Skeletal muscle tissue (tissue), 4 donors: Measurements from ENCODE around the gene EIF5B. TPM values are rescaled to one million over a fixed set of nuclear protein-coding genes. Genes with fewer than 3 reads are reported as not detected.

Experiments used
- H3K27ac ChIP-seq: one replicate; pipeline ENCODE4 v1.7.0; 2013; ENCODE audit warnings: mild to moderate bottlenecking, low read depth, low read length, inconsistent platforms
- H3K27me3 ChIP-seq, 3 donors: one replicate each; pipeline ENCODE4 v1.7.0; 2013; ENCODE audit warnings: low read length in 3 of 3; ENCODE audit not compliant: control insufficient read depth in 3 of 3, insufficient read depth in 3 of 3
- H3K36me3 ChIP-seq, 3 donors: one replicate each; pipeline ENCODE4 v1.7.0; 2013; ENCODE audit warnings: low read length in 3 of 3; ENCODE audit not compliant: control insufficient read depth in 3 of 3, insufficient read depth in 3 of 3
- H3K4me1 ChIP-seq, 3 donors: one replicate each; pipeline ENCODE4 v1.7.0; 2013; ENCODE audit warnings: low read length in 3 of 3, mild to moderate bottlenecking in 3 of 3; ENCODE audit not compliant: control insufficient read depth in 3 of 3, insufficient read depth in 3 of 3
- H3K4me3 ChIP-seq, 3 donors: one replicate each; pipeline ENCODE4 v1.7.0; 2013; ENCODE audit warnings: low read length in 3 of 3
- H3K9ac ChIP-seq, 3 donors: one replicate each; pipeline ENCODE4 v1.7.0; 2013; ENCODE audit warnings: low read length in 3 of 3, mild to moderate bottlenecking in 3 of 3, moderate library complexity in 2 of 3, low read depth in 1 of 3
- H3K9me3 ChIP-seq, 3 donors: one replicate each; pipeline ENCODE4 v1.7.0; 2013; ENCODE audit warnings: low read length in 3 of 3; ENCODE audit not compliant: control insufficient read depth in 3 of 3
- total RNA-seq: library from RNA; depleted of rRNA; stranded (reverse); fragments of >200 nt; gene quantifications from one replicate; pipeline ENCODE4 v1.2.3, GENCODE V29; 2014
- donor health status: Osteomylitis.

EIF5B gene
- total RNA-seq, 1 donor from 2014 or later: 11.0 TPM

- Histone ChIP-seq H3K36me3 (peaks cover 10 to 64% (median 63%) of the 10 kb centered on the region in 3 donors), H3K27me3 (no peaks in the 10 kb centered on the region), H3K27ac (peak overlapping the region; percentile 57), H3K9me3 (no peaks in the 10 kb centered on the region), H3K9ac (peak overlapping the region in 2 of 3 donors; percentile 12 to 47), H3K4me1 (peaks cover 18 to 24% (median 19%) of the 10 kb centered on the region in 3 donors), H3K4me3 (peak overlapping the region in 2 of 3 donors; percentile 14 to 30)
Measured at GRCh38 chr2:99404039-99404796, 67.0 kb downstream of the EIF5B start.

DNA sequence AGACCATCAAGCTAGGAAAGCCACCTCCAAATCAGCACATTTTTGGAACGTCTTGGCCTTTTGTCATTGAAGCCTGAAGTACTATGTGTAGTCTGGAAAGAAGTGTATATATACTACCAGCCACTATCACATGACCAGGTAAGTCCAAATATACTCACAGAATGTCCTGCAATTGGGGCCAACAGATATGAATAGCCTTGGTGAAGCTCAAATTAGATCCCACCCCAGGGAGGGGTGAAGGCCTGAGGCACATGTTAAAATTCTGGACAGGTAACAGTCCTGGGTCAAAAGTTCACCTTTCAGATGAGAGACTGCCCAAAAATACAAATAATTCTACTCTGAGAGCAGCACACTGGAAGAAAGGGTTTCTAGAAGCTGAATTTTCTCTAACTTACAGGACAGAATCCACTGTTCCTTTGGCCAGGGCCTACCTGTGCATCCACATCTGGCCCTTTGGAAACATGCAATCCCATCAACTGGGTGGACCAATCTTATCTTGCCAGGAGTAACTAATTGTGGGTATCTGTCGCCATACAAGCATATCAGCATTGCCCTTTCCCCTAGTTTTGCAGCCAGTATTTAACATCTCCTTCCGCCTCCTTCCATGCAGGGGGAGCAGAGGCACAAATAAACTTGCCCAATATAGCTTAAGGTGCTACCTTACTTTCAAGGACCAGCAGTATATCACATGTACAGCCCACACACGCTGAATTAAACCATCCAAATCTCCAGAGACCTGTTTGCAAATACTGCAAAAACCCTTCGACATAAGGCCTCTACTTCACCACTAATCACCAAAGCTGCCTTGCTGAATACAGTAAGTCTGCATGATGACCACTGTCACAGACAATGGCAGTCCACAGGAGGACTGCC, 67.8 kb downstream of the EIF5B start:
- Histone ChIP-seq H3K4me3 (peak overlapping the region in 2 of 3 donors; percentile 14 to 30), H3K9me3 (no peaks in the 10 kb centered on the region), H3K27ac (peak overlapping the region; percentile 57), H3K27me3 (no peaks in the 10 kb centered on the region), H3K9ac (peak overlapping the region in 2 of 3 donors; percentile 7 to 47), H3K36me3 (peaks cover 4 to 59% (median 59%) of the 10 kb centered on the region in 3 donors), H3K4me1 (peaks cover 18 to 24% (median 19%) of the 10 kb centered on the region in 3 donors)

DNA sequence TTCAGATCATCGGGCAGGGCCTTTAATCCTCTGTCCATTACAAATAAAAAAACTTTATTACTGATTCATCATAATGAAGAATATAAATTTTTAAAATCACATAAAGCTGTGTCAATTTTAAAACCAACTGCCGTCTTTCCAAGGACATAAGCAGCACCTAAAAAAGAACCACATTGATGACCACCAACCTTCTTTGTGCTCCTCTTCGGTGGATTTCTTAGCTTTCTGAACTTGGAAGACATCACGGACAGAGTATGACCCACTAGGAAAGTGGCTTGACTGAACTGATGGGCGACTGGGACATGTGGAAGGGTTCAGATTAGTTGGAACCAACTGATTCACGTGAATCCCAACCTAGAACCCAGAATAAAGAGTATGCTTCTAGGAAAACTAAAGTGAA, 68.9 kb downstream of the EIF5B start:
- Histone ChIP-seq H3K27ac (no peak overlapping the region), H3K9me3 (no peaks in the 10 kb centered on the region), H3K4me3 (no peak overlapping the region), H3K4me1 (peaks cover 18 to 24% (median 19%) of the 10 kb centered on the region in 3 donors), H3K27me3 (no peaks in the 10 kb centered on the region), H3K36me3 (peaks cover 9 to 60% (median 57%) of the 10 kb centered on the region in 3 donors), H3K9ac (no peak overlapping the region)

- no peaks in the 10 kb centered on the region for H3K27me3 ChIP-seq
Measured at GRCh38 chr2:99410276-99410675, 73.1 kb downstream of the EIF5B start.

DNA sequence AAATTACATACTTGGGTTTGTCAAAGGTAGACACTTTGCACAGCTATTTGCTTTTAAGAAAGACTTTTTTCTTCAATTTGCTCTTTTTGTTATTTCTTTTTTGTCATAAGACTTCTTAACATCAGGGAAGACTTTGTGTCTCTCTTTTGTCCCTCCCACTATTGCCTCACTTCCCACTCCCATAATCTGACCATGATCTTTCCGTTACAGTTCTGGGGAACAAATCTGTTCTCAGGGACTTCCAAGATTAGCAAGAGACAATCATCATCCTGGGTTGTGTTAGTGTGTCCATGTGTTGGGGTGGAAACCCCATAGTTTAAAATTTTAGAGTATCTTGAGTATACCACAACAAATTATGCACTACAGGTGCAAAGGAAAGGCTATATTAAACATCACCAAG, 77.4 kb downstream of the EIF5B start:
- Histone ChIP-seq H3K9me3 (no peaks in the 10 kb centered on the region), H3K27me3 (no peaks in the 10 kb centered on the region), H3K36me3 (peaks cover 29 to 50% (median 36%) of the 10 kb centered on the region in 3 donors), H3K4me1 (no peaks in the 10 kb centered on the region), H3K4me3 (no peak overlapping the region), H3K9ac (no peak overlapping the region), H3K27ac (no peak overlapping the region)

More at GRCh38 chr2:99410276-99410675, 73.1 kb downstream of the EIF5B start:
- Histone ChIP-seq H3K36me3 (peaks cover 17 to 49% (median 39%) of the 10 kb centered on the region in 3 donors), H3K4me3 (no peak overlapping the region), H3K27ac (no peak overlapping the region), H3K4me1 (peaks cover 2 to 4% (median 3%) of the 10 kb centered on the region in 3 donors), H3K9me3 (no peaks in the 10 kb centered on the region), H3K9ac (no peak overlapping the region)

GRCh38 chr2:99417396-99417795, 80.2 kb downstream of the EIF5B start:
- Histone ChIP-seq H3K4me3 (no peak overlapping the region), H3K9me3 (no peaks in the 10 kb centered on the region), H3K9ac (no peak overlapping the region), H3K27ac (no peak overlapping the region), H3K36me3 (peaks cover 24 to 51% (median 46%) of the 10 kb centered on the region in 3 donors), H3K27me3 (no peaks in the 10 kb centered on the region), H3K4me1 (peaks cover 0 to under 1% (median 0%) of the 10 kb centered on the region in 3 donors)

DNA sequence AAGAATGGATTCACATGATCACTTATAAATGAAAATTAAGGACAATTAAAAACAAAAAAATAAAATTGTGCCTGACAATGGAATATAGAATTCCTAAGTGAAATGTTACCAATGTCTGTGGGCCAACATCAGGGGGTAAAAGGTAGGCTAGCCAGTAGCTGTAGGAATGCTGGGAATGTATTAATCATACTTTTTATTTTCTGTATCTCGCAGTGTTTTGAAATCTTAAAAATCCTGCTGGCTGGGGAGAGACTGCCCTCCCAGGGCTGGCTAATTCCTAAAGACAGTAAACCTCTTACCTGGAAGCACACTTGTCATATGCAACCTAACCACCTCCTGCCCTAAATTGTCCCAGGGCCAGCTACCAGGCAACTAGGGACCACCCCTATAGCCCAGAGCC, 82.8 kb downstream of the EIF5B start:
- H3K4me1 ChIP-seq: peaks cover 4 to 8% (median 8%) of the 10 kb centered on the region in 3 donors
- no peak overlapping the region for H3K9ac ChIP-seq
- H3K9me3 ChIP-seq: no peaks in the 10 kb centered on the region
- no peak overlapping the region for H3K4me3 ChIP-seq
- peaks cover 19 to 57% (median 52%) of the 10 kb centered on the region in 3 donors for H3K36me3 ChIP-seq
- no peaks in the 10 kb centered on the region for H3K27me3 ChIP-seq
- no peak overlapping the region for H3K27ac ChIP-seq

GRCh38 chr2:99420751-99421299, 83.6 kb downstream of the EIF5B start:
- peaks cover 4 to 8% (median 8%) of the 10 kb centered on the region in 3 donors for H3K4me1 ChIP-seq
- H3K27me3 ChIP-seq: no peaks in the 10 kb centered on the region
- H3K9me3 ChIP-seq: no peaks in the 10 kb centered on the region
- no peak overlapping the region for H3K9ac ChIP-seq
- H3K4me3 ChIP-seq: no peak overlapping the region
- H3K36me3 ChIP-seq: peaks cover 16 to 50% (median 49%) of the 10 kb centered on the region in 3 donors
- no peak overlapping the region for H3K27ac ChIP-seq

GRCh38 chr2:99421469-99421868, 84.3 kb downstream of the EIF5B start:
- H3K4me3 ChIP-seq: no peak overlapping the region
- no peaks in the 10 kb centered on the region for H3K27me3 ChIP-seq
- H3K9ac ChIP-seq: no peak overlapping the region
- H3K9me3 ChIP-seq: no peaks in the 10 kb centered on the region
- H3K36me3 ChIP-seq: peaks cover 16 to 49% (median 49%) of the 10 kb centered on the region in 3 donors
- no peak overlapping the region for H3K27ac ChIP-seq
- peaks cover 4 to 8% (median 8%) of the 10 kb centered on the region in 3 donors for H3K4me1 ChIP-seq
